ENCODE results near the gene OGFRL1.

DNA sequence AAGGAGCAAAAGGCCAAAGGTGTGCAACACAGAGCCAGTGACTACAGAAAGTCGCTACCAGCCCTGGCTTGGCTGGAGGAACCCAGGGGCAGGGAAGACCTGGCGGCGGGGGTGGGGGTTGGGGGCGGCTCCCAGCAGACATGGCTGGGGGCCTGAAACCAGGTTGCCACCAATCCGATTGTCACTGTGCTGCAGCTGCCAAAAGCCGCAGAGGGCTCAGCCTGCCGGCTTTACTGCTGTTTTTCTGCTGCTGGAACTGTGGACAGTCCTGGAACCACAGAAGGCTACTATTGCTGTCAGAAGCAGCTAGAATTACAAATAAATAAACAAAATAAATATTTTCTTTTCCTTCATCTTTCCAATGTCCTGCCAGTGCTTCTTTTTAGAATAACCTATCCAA is 25.7 kb upstream of the OGFRL1 start:
- TF ChIP-seq, protein P1, sequence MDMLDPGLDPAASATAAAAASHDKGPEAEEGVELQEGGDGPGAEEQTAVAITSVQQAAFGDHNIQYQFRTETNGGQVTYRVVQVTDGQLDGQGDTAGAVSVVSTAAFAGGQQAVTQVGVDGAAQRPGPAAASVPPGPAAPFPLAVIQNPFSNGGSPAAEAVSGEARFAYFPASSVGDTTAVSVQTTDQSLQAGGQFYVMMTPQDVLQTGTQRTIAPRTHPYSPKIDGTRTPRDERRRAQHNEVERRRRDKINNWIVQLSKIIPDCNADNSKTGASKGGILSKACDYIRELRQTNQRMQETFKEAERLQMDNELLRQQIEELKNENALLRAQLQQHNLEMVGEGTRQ (CRISPR knock-in tag; IDR thresholded peaks at IDR 0.05): no peak
- TF ChIP-seq SMAD4 (CRISPR knock-in tag; IDR thresholded peaks at IDR 0.05): no peak
- no peak for TF ChIP-seq NFE2L1 (CRISPR knock-in tag; IDR thresholded peaks at IDR 0.05)
- TF ChIP-seq, protein P2, sequence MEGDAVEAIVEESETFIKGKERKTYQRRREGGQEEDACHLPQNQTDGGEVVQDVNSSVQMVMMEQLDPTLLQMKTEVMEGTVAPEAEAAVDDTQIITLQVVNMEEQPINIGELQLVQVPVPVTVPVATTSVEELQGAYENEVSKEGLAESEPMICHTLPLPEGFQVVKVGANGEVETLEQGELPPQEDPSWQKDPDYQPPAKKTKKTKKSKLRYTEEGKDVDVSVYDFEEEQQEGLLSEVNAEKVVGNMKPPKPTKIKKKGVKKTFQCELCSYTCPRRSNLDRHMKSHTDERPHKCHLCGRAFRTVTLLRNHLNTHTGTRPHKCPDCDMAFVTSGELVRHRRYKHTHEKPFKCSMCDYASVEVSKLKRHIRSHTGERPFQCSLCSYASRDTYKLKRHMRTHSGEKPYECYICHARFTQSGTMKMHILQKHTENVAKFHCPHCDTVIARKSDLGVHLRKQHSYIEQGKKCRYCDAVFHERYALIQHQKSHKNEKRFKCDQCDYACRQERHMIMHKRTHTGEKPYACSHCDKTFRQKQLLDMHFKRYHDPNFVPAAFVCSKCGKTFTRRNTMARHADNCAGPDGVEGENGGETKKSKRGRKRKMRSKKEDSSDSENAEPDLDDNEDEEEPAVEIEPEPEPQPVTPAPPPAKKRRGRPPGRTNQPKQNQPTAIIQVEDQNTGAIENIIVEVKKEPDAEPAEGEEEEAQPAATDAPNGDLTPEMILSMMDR (IDR thresholded peaks at IDR 0.05): no peak
- TF ChIP-seq ZNF121 (CRISPR knock-in tag; IDR thresholded peaks at IDR 0.05): no peak
- TF ChIP-seq, protein P3, sequence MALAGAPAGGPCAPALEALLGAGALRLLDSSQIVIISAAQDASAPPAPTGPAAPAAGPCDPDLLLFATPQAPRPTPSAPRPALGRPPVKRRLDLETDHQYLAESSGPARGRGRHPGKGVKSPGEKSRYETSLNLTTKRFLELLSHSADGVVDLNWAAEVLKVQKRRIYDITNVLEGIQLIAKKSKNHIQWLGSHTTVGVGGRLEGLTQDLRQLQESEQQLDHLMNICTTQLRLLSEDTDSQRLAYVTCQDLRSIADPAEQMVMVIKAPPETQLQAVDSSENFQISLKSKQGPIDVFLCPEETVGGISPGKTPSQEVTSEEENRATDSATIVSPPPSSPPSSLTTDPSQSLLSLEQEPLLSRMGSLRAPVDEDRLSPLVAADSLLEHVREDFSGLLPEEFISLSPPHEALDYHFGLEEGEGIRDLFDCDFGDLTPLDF (CRISPR knock-in tag; IDR thresholded peaks at IDR 0.05): no peak
- TF ChIP-seq SMAD3 (CRISPR knock-in tag; IDR thresholded peaks at IDR 0.05; ENCODE audit: borderline replicate concordance): no peak

Data from WTC11 (cell line).